ENCODE measurements around the gene CNTN4. TPM values are rescaled to one million over a fixed set of nuclear protein-coding genes. Genes with fewer than 3 reads are reported as not detected.

The CNTN4 gene
- total RNA-seq, 1 experiment from 2014 or later = not detected

GRCh38 chr3:2849092-2849491, 750.4 kb downstream of the CNTN4 start:
- Histone ChIP-seq H3K4me3 (no peak overlapping the region), H3K9me3 (no peaks in the 10 kb centered on the region), H3K27me3 (no peaks in the 10 kb centered on the region), H3K36me3 (no peaks in the 10 kb centered on the region)
- DNase-seq = no peak

DNA sequence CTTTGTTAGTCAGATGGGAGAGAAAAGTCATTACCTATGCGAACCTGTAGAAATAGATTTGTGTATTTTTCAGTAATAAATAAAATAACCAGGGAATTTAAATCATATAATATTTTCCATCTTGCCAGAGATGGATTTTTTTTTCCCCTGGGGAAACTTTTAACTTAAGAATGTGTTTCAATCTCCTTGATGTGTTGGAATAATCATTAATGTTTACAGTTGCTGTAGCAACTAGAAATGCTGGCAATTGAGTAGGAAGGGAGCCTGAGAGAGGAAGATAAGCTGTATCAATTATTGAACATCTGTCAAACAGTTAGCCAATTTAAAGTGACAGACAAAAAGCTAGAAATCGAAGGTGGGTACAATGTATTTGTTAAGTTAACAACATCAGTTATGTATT, 752.0 kb downstream of the CNTN4 start:
- Histone ChIP-seq H3K4me3 (no peak overlapping the region), H3K27me3 (no peaks in the 10 kb centered on the region), H3K36me3 (no peaks in the 10 kb centered on the region), H3K9me3 (no peaks in the 10 kb centered on the region)
- DNase-seq = no peak

GRCh38 chr3:2851361-2851760, 752.7 kb downstream of the CNTN4 start:
- H3K36me3 ChIP-seq = no peaks in the 10 kb centered on the region
- no peaks in the 10 kb centered on the region for H3K9me3 ChIP-seq
- no peaks in the 10 kb centered on the region for H3K27me3 ChIP-seq
- H3K4me3 ChIP-seq = no peak overlapping the region
- DNase-seq = no peak

- Histone ChIP-seq H3K36me3 (no peaks in the 10 kb centered on the region), H3K9me3 (no peaks in the 10 kb centered on the region), H3K4me3 (no peak overlapping the region), H3K27me3 (no peaks in the 10 kb centered on the region)
- DNase-seq = no peak
These were observed 753.2 kb downstream of the CNTN4 start for GRCh38 chr3:2851835-2852234.

DNA sequence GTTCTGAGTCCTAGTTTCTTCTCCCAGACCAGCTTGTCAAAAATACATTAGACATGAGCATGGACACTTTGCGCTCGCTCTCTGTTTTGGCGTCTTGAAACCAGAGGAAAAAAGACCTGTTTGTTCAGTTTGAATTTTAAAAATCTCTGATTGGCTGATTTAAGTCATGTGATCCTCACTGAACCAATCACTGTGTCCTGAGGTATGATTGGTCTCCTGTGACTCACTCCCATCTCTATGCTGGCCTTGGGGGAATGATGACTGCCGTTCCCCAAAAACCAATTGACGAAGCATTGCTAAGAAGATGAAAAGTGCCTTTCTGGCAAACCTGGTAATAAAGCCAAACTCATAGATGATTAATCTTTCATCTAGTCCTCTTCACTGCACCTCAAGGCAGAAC, 755.0 kb downstream of the CNTN4 start:
- no peaks in the 10 kb centered on the region for H3K27me3 ChIP-seq
- no peak overlapping the region for H3K4me3 ChIP-seq
- no peaks in the 10 kb centered on the region for H3K9me3 ChIP-seq
- H3K36me3 ChIP-seq = no peaks in the 10 kb centered on the region
- no peak for DNase-seq

DNA sequence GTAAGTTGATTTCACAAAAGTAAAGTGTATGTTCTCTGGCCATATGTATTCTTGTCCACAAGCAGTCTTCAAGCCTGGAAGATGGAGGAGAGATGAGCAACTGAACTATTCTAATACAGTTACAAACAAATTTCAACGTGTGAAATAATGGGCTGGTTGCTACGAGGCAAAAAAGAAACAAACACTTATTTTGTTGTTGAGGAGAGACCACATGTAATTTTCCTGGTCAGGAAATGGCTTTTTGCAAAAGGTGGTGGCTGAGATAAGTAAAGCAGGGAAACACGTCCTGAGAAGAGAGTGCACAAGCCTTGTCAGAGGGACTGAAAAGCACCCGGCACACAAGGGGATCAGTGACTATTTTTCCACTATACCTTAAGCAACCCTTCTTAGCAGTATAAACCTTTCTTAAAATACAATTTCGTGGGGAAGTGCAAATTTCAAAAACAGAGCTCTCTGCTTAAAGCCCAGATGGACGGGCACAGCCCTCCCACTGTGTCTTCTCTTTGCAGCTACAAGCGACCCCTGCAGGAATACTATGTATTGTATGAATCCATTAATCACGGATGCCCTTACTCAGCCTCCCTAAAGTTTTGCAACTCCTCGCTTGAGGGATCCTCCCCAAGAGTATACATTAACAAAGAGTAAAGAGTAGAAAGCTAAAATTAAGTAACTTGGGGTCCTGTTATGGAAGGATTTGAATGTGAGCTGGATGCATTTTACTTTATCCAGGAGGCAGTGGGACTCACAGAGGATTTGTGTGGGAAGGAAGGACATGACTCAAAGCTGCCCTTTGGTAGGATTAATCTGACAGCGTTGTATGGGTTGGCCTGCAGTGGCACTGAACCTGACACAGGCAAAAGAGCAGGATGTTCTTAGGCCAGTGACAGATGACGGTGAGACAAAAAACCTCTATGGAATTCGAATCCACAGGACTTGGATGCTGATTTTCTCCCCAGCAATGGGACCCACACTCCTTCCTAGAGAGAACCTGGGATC, 757.8 kb downstream of the CNTN4 start:
- H3K4me3 ChIP-seq = no peak overlapping the region
- H3K27me3 ChIP-seq = no peaks in the 10 kb centered on the region
- DNase-seq = no peak
- H3K9me3 ChIP-seq = no peaks in the 10 kb centered on the region
- no peaks in the 10 kb centered on the region for H3K36me3 ChIP-seq

DNA sequence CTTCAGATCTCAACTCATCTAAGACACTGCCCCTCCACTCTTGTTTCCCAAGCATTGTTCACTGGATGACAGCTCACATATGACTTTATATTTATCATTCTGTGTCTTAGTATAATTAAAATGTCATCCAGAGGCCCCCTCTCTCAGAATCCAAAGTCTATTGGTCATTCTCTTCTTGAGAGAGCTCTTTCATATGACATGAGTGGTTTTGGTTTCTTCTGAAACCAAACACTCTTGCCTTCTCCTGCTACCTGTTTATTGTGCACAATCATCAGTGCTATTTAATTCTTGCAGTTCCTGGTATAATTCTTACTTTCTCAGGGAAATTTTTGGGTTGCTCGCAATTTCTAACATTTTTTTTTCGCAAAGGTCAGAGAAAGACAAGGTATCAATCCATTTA, 762.0 kb downstream of the CNTN4 start:
- no peak for DNase-seq
- H3K36me3 ChIP-seq = no peaks in the 10 kb centered on the region
- no peaks in the 10 kb centered on the region for H3K27me3 ChIP-seq
- no peaks in the 10 kb centered on the region for H3K9me3 ChIP-seq
- no peak overlapping the region for H3K4me3 ChIP-seq

DNA sequence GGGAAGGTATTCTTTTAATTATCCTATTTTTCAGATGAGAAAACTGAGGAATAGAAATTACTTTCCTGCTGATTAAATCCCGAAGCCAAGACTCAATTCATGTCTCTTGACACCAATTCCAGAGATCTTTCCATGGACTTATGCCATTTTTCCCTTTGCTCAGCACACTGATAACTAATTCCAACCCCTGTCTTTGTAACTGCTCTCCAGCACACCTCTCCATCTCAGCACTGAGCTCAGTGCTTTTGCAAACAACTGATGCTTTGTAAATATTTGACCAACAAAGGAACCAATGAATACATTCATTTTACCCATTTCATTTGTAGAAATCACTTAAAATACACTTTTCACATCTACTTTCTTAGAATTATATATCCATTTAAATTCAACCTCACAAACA, 762.5 kb downstream of the CNTN4 start:
- Histone ChIP-seq H3K4me3 (no peak overlapping the region), H3K36me3 (no peaks in the 10 kb centered on the region), H3K9me3 (no peaks in the 10 kb centered on the region), H3K27me3 (no peaks in the 10 kb centered on the region)
- DNase-seq = no peak

DNA sequence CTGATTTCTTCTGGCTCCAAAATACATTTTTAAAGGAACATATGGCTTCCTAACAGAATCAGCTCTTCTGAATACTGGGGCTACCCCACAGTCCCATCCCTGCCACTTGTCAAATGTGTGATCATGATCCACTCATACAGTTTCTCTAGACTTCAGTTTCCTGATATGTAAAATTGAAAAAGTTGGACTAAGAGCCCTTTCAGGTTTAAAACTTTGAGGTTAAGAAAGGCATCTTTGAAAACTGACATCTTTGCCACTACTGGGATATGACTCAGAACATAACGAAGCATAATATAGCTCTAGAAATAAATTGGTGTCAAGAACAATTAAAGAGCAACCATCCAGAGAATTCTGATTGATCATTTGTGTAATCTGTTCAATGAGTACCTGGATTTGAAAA, 763.3 kb downstream of the CNTN4 start:
- no peak for DNase-seq
- Histone ChIP-seq H3K9me3 (no peaks in the 10 kb centered on the region), H3K4me3 (no peak overlapping the region), H3K27me3 (no peaks in the 10 kb centered on the region), H3K36me3 (no peaks in the 10 kb centered on the region)

DNA sequence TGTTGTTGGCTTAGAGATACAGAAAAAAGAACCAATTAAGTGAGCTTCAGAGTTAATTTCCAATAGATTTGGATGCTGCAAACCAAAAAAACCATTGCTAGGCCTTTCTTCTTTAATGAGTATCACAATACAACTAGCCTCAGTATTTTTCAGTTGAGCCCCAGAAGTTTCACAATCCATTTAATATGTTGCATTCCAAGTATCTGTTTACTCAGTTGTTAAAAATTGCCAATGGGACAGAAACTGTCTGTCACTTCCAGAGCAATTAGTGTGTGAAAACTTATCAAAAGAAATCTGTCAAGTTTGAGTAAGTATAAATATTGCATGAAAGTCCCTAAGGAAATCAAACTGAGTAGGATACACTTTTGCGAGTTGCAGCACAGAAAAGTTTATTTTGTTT, 763.7 kb downstream of the CNTN4 start:
- DNase-seq = no peak
- Histone ChIP-seq H3K4me3 (no peak overlapping the region), H3K9me3 (no peaks in the 10 kb centered on the region), H3K27me3 (no peaks in the 10 kb centered on the region), H3K36me3 (no peaks in the 10 kb centered on the region)

- no peak for DNase-seq
- no peaks in the 10 kb centered on the region for H3K36me3 ChIP-seq
- no peaks in the 10 kb centered on the region for H3K9me3 ChIP-seq
These were observed 764.5 kb downstream of the CNTN4 start for GRCh38 chr3:2863127-2863526.

DNA sequence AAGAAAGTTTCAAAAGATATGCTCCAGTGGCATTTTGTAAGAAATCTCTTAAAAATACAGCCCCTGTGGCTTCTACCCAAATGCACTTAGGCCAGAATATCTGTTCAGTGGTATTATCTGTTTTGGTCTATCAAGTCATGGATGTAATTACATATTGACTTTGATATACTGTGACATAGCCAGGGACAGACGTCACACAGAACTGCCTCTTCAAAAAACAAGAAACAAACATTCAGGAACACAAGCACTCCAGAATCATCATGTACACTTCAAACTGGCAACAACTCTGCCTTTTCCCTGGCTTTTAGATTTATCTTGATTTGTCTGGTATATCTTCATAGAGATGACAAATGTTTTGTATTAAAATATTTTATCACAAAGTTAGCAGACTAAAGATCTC, 771.2 kb downstream of the CNTN4 start:
- Histone ChIP-seq H3K9me3 (no peaks in the 10 kb centered on the region), H3K4me3 (no peak overlapping the region), H3K36me3 (no peaks in the 10 kb centered on the region), H3K27me3 (no peaks in the 10 kb centered on the region)
- DNase-seq = no peak

More at GRCh38 chr3:2863127-2863526, 764.5 kb downstream of the CNTN4 start:
- Histone ChIP-seq H3K4me3 (no peak overlapping the region), H3K27me3 (no peaks in the 10 kb centered on the region)

- no peaks in the 10 kb centered on the region for H3K36me3 ChIP-seq
- no peaks in the 10 kb centered on the region for H3K9me3 ChIP-seq
- H3K4me3 ChIP-seq = no peak overlapping the region
- no peaks in the 10 kb centered on the region for H3K27me3 ChIP-seq
- no peak for DNase-seq
These were observed 772.2 kb downstream of the CNTN4 start for GRCh38 chr3:2870724-2871333.

GRCh38 chr3:2872884-2873283, 774.2 kb downstream of the CNTN4 start:
- Histone ChIP-seq H3K36me3 (no peaks in the 10 kb centered on the region), H3K27me3 (no peaks in the 10 kb centered on the region), H3K9me3 (no peaks in the 10 kb centered on the region), H3K4me3 (no peak overlapping the region)
- DNase-seq = no peak

DNA sequence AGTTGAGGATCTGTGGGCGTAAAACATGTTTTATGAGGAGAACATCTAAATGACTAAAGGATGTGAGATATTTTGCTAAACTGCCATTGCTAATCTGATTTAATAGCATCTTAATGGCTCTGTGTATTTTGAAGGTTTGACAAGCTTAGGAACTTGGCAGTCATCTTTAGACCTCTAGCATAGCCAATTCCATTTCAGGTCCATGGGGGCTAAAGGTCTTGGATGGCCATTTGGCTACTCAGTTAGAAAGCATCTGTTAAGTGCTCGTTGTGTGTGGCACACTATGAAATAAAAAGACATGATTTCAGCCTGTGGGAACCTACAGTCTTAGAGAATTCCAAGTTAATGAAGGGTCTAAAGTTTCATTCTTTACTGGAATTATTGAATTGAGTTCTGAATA, 775.3 kb downstream of the CNTN4 start:
- Histone ChIP-seq H3K27me3 (no peaks in the 10 kb centered on the region), H3K36me3 (no peaks in the 10 kb centered on the region), H3K4me3 (no peak overlapping the region), H3K9me3 (no peaks in the 10 kb centered on the region)
- no peak for DNase-seq

GRCh38 chr3:2875699-2876098, 777.0 kb downstream of the CNTN4 start:
- no peak for DNase-seq
- Histone ChIP-seq H3K4me3 (no peak overlapping the region), H3K36me3 (no peaks in the 10 kb centered on the region)

GRCh38 chr3:2876362-2876761, 777.7 kb downstream of the CNTN4 start:
- Histone ChIP-seq H3K36me3 (no peaks in the 10 kb centered on the region), H3K4me3 (no peak overlapping the region), H3K27me3 (no peaks in the 10 kb centered on the region), H3K9me3 (no peaks in the 10 kb centered on the region)
- no peak for DNase-seq

More at GRCh38 chr3:2875699-2876098, 777.0 kb downstream of the CNTN4 start:
- Histone ChIP-seq H3K27me3 (no peaks in the 10 kb centered on the region), H3K9me3 (no peaks in the 10 kb centered on the region)

GRCh38 chr3:2879023-2879422, 780.4 kb downstream of the CNTN4 start:
- H3K4me3 ChIP-seq = no peak overlapping the region
- H3K36me3 ChIP-seq = no peaks in the 10 kb centered on the region
- H3K27me3 ChIP-seq = no peaks in the 10 kb centered on the region
- no peaks in the 10 kb centered on the region for H3K9me3 ChIP-seq
- DNase-seq = no peak

Data from MG63 (cell line).